ENCODE results near the gene TRAPPC3.

DNA sequence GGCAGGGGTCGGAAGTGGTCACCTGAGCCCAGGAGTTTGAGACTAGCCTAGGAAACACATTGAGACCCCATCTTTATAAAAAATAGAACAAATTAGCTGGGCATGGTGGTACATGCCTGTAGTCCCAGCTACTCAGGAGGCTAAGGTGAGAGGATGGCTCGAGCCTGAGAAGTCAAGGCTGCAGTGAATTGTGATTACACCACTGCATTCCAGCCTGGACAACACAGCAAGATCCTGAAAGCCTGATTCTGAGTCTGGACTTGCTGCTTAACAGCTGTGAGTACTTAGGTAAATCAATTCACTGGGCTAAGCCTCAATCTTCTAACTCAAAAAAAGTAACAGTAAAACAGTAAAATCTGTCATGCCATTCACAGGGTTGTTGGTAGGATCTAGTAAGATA lies 4.9 kb downstream of the TRAPPC3 start:
- no peak for TF ChIP-seq GATA2 (IDR thresholded peaks at IDR 0.05; ENCODE audit: low read depth, low read length)
- no peak for TF ChIP-seq GATA3 (IDR thresholded peaks at IDR 0.05; ENCODE audit: low read depth, low read length)
